Gastroesophageal sphincter (tissue), 4 donors: ENCODE results near the gene CELA1. TPM values are rescaled to one million over a fixed set of nuclear protein-coding genes. Genes with fewer than 3 reads are reported as not detected.

Experiments
- ATAC-seq: fragments of 150-250 bp; one replicate; pipeline ENCODE4 v1.9.1; 2016; ENCODE audit warnings: mild to moderate bottlenecking, moderate library complexity
- H3K27ac ChIP-seq, 4 donors: fragments of 200-600 bp; sonication (generic) in 3 of 4; 1 replicate in 3 of 4; 2 replicates in 1 of 4; pipeline ENCODE4 v1.5.1; 2016 to 2019
- H3K27me3 ChIP-seq: fragments of 200-600 bp; sonication (generic); one replicate; pipeline ENCODE4 v1.5.1; 2019
- H3K36me3 ChIP-seq, 2 donors: fragments of 200-600 bp; sonication (generic); one replicate each; pipeline ENCODE4 v1.5.1; 2019; ENCODE audit warnings: control low read depth in 1 of 2
- H3K4me1 ChIP-seq, 3 donors: fragments of 200-600 bp; sonication (generic); 1 replicate in 2 of 3; 2 replicates in 1 of 3; pipeline ENCODE4 v1.5.1; 2016 to 2019; ENCODE audit warnings: control low read depth in 2 of 3
- H3K4me3 ChIP-seq, 2 donors: fragments of 200-600 bp; sonication (generic); one replicate each; pipeline ENCODE4 v1.5.1; 2019; ENCODE audit warnings: mild to moderate bottlenecking in 1 of 2, moderate library complexity in 1 of 2
- H3K9me3 ChIP-seq, 3 donors: fragments of 200-600 bp; sonication (generic); one replicate each; pipeline ENCODE4 v1.5.1; 2017 to 2019; ENCODE audit warnings: control low read depth in 2 of 3
- CTCF ChIP-seq, 4 experiments: fragments of 200-600 bp in 2 of 4; fragments of 450-650 bp in 2 of 4; sonication (generic) in 1 of 4; IDR thresholded peaks; one replicate each; pipeline ENCODE4 v1.5.1; 2017 to 2019; ENCODE audit warnings: antibody characterized with exemption in 4 of 4, mild to moderate bottlenecking in 2 of 4, moderate library complexity in 2 of 4
- EP300 ChIP-seq: sonication (generic); formaldehyde crosslinking; IDR thresholded peaks from one replicate; pipeline ENCODE4 v1.6.1; 2017; ENCODE audit warnings: antibody characterized with exemption, mild to moderate bottlenecking
- POLR2A ChIP-seq, 2 donors: fragments of 450-650 bp; IDR thresholded peaks; one replicate each; pipeline ENCODE4 v1.6.1; 2017; ENCODE audit warnings: antibody characterized with exemption in 2 of 2, mild to moderate bottlenecking in 2 of 2, moderate library complexity in 1 of 2
- POLR2AphosphoS5 ChIP-seq: sonication (generic); formaldehyde crosslinking; IDR thresholded peaks from one replicate; pipeline ENCODE4 v1.6.1; 2017; ENCODE audit warnings: antibody characterized with exemption
- WGBS, 2 donors: methylation state at CpG; one replicate each; pipeline ENCODE4 v1.1.5; 2018; ENCODE audit warnings: low coverage in 1 of 2; 5-methylcytosine and 5-hydroxymethylcytosine counted together
- total RNA-seq, 4 donors: library from RNA; depleted of rRNA; stranded (reverse); fragments of >200 nt; gene quantifications; one replicate each; pipeline ENCODE4 v1.1.0, GENCODE V29; 2016

The CELA1 gene
- total RNA-seq, 4 donors from 2014 or later, result not detected

GRCh38 chr12:51335931-51336330, 10.5 kb downstream of the CELA1 start:
- ATAC-seq, result no peak
- WGBS, 2 donors, result 92 to 100% methylated on average over 2 of the region's 2 CpGs
- H3K4me1 ChIP-seq, result no peaks in the 10 kb centered on the region

GRCh38 chr12:51334764-51335163, 11.7 kb downstream of the CELA1 start:
- no peak for ATAC-seq
- Histone ChIP-seq H3K27ac (no peak overlapping the region), H3K4me1 (no peaks in the 10 kb centered on the region), H3K36me3 (no peaks in the 10 kb centered on the region), H3K4me3 (no peak overlapping the region), H3K27me3 (peaks cover 3% of the 10 kb centered on the region), H3K9me3 (no peaks in the 10 kb centered on the region)
- WGBS, 2 donors, result 75 to 85% methylated on average over 4 of the region's 4 CpGs
- TF ChIP-seq EP300 (no peak), POLR2A (IDR thresholded peaks at IDR 0.05) (no peak), POLR2AphosphoS5 (no peak), CTCF (IDR thresholded peaks at IDR 0.05) (no peak)

More at GRCh38 chr12:51335931-51336330, 10.5 kb downstream of the CELA1 start:
- TF ChIP-seq EP300, result no peak
- no peak for TF ChIP-seq CTCF (IDR thresholded peaks at IDR 0.05)
- no peak for TF ChIP-seq POLR2A (IDR thresholded peaks at IDR 0.05)
- no peak for TF ChIP-seq POLR2AphosphoS5
- Histone ChIP-seq H3K36me3 (no peaks in the 10 kb centered on the region), H3K9me3 (no peaks in the 10 kb centered on the region), H3K27ac (no peak overlapping the region), H3K4me3 (no peak overlapping the region), H3K27me3 (peaks cover 3% of the 10 kb centered on the region)

GRCh38 chr12:51333536-51333935, 12.9 kb downstream of the CELA1 start:
- WGBS, 2 donors, result 72 to 78% methylated on average over 6 of the region's 6 CpGs
- Histone ChIP-seq H3K9me3 (no peaks in the 10 kb centered on the region), H3K4me1 (no peaks in the 10 kb centered on the region), H3K36me3 (no peaks in the 10 kb centered on the region), H3K27me3 (peaks cover 3% of the 10 kb centered on the region), H3K27ac (no peak overlapping the region), H3K4me3 (no peak overlapping the region)
- no peak for ATAC-seq
- TF ChIP-seq CTCF (IDR thresholded peaks at IDR 0.05) (no peak), POLR2AphosphoS5 (no peak), EP300 (no peak), POLR2A (IDR thresholded peaks at IDR 0.05) (no peak)

GRCh38 chr12:51330186-51330585, 16.3 kb downstream of the CELA1 start:
- Histone ChIP-seq H3K27me3 (peaks cover 3% of the 10 kb centered on the region), H3K27ac (no peak overlapping the region), H3K9me3 (no peaks in the 10 kb centered on the region), H3K36me3 (no peaks in the 10 kb centered on the region), H3K4me3 (no peak overlapping the region), H3K4me1 (no peaks in the 10 kb centered on the region)
- no peak for ATAC-seq
- no peak for TF ChIP-seq POLR2AphosphoS5
- no peak for TF ChIP-seq EP300
- no peak for TF ChIP-seq CTCF (IDR thresholded peaks at IDR 0.05)
- TF ChIP-seq POLR2A (IDR thresholded peaks at IDR 0.05), result no peak

GRCh38 chr12:51329742-51330141, 16.7 kb downstream of the CELA1 start:
- TF ChIP-seq CTCF (IDR thresholded peaks at IDR 0.05) (no peak), POLR2A (IDR thresholded peaks at IDR 0.05) (no peak), EP300 (no peak), POLR2AphosphoS5 (no peak)
- ATAC-seq, result no peak
- Histone ChIP-seq H3K4me3 (no peak overlapping the region), H3K9me3 (no peaks in the 10 kb centered on the region), H3K27me3 (peaks cover 3% of the 10 kb centered on the region), H3K4me1 (no peaks in the 10 kb centered on the region), H3K36me3 (no peaks in the 10 kb centered on the region), H3K27ac (no peak overlapping the region)
- WGBS, 2 donors, result 58 to 92% methylated on average over 3 to 4 of the region's 5 CpGs
